ENCODE results near the gene FOXJ3.

Gene FOXJ3

DNA sequence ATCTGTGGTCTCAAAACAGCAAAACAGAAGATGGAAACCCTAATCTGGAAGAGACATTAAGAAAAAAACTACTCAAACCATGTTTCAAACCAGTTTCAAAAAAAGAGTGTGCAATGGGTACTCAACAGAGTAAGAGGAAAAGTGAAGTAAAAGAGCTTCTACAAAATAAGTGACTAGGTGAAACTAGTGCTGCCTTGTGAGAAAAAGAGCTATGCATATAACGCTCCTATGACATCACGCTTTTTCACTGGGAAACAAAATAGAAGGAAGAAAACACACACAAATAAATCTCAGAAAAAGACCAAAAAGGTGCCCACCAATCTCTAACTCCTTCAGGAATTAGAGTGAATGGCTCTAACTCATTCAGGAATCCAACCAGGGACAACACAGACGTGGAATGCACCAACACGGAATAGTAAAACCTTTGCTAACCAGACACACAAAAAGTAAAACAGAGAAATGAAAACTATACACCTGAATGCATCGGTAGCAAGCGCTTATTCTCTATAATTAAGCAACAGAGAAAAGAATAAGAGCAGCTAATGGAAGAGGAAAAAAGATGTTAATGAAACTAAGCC lies 1.3 kb downstream of the FOXJ3 start:
- DNase-seq = no peak

DNA sequence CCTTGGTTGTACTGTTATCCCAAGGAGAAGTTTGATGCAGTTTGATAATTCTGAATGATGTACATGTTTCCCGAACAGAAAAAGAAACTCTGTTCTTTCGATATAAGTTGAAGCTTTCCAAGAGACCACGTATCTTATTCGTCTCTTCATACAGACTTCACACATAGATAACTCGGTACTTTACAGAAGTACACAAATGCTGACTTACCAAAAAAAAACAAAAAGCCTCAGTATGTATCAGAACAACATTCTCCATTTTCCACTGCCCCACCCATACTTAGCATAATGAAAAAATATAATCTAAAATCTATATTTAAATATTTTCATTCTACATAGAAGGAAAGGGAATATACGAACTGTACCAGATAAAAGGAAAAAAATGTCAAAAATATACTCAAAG lies 2.2 kb downstream of the FOXJ3 start:
- DNase-seq = no peak

DNA sequence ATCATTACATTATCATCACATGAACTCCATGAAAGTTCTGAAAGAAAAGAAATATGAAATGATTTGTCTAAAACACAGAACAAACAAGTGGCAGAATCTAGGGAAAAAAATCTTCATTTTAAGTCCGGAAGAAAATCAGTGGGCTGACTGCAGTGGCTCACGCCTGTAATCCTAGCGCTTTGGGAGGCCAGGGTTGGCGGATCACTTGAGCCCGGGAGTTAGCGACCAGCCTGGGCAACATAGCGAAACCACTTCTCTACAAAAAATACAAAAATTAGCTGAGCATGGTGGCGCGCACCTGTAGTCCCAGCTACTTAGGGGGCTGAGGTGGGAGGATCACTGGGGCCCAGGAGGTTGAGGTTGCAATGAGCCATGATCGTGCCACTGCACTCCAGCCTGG lies 4.8 kb downstream of the FOXJ3 start:
- DNase-seq = no peak

DNA sequence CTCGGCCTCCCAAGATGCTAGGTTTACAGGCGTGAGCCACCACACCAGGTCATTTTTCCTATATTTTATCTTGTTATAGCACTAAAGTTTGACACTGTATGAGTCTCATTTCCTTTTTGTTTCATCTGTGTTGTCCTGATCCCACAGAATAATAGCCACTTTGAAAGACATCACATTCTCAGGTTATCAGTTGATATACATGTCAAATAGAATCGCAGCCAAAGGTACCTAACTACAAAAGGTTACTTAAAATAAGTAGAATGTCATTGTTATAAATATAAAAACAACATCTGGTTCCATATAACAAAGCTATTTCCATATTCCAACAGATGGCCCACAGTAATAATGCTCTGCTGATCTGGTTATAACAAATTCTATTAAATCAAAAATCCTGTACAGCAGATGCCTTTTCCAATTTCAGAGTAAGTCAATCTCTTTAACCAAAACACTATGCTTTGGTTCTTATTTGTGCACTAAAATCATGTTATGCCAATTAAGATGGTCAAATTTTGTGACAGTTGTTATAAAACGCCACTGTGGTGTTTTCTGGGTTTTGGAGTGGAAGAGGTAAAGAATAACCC lies 6.0 kb downstream of the FOXJ3 start:
- no peak for DNase-seq

DNA sequence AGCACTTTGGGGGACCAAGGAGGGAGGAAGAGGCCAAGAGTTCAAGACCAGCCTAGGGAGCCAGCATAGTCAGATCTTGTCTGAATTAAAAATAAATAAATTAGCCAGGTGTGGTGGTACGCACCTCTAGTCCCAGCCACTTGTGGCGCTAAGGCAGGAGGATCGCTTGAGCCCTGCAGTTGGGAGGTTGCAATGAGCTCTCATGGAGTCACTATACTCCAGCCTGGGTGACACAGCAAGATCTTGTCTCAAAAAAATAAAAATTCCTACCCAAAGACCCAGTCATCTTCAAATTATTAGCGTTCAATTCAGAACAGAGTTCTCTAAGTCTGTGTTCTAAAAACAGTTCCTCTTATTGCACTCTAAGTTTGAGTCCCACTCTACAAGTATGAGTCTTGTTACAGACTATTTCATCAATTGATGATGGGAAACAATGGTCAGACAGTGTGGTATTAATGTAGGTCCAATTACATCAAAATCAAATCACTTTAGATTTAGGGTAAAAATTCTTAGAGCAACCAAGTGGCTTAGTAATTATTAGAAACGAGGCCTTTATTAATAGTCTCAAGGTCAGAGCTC lies 6.9 kb downstream of the FOXJ3 start:
- no peak for DNase-seq

DNA sequence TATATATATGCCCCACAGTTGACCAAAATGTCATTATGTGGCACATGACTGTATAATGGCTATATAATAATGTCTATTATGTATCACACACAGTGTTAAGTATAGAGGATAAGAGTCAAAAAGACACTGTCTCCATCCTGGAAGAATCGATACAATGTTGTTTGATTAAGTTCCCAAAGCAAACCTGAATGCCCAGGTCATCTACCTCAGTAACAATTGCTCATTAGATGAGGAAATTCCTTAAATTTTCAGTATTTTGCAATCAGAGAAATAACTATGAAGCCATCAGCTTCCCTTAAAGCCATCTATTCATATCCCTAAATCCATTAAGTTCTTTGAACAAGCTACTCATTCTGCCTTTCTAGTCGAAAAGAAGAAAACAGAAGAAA lies 10.0 kb downstream of the FOXJ3 start:
- DNase-seq = no peak

DNA sequence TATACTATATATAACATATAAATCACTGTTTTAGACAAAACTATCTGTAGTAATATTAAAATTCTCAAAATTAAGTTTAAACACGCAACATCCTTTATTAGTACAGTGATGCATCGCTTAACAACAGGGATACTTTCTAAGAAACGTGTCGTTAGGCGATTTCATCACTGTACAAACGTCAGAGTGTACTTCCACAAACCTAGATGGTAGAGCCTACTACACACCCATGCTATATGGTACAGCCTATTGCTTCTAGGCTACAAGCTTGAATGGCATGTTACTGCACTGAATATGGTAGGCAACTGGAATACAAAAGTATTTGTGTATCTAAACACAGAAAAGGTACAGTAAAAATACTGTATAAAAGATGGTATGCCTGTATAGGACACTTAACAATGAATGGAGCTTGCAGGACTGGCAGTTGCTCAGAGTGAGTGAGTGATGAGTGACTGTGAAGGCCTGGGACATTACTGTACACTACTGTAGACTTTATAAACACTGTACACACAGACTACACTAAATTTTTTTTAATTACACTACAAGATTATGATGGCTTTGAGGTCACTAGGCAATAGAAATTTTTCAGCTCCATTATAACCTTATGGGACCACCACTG lies 10.5 kb downstream of the FOXJ3 start:
- DNase-seq = no peak

DNA sequence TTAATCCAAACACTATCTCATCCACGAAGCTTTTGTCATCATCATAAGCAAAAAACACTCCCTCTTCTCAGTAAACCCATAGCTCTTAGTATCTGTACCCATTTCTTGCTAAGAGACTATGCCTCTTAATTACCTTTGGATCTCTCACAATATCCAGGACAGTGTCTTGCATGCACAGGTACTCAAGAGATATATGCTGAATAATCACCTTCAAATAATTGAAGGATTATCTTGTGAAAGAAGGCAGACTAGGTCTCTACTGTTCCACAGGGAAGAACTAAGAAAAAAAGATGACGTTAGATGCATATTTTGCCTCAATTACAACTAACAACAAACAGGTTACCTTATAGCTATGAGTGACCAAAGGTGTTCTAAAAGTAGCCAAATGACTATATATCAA lies 11.5 kb downstream of the FOXJ3 start:
- no peak for DNase-seq

DNA sequence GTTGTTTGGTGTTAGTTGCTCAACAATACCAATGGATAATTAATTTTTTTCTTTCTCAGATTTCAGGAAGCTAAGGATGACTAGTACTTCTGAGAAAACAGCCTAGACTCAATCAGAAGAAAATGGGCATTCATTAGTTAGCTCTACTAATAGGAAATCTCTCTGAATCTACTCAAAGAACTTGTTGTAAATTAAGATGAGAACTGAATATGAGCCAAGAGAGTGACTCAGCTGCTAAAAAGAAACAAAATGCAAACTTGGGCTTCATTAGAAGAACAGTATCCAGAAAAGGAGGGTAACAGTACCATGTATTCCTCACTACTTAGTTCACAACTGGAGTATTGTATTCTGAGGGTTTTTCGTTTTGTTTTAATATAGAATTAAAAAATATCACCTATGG lies 12.5 kb downstream of the FOXJ3 start:
- DNase-seq = no peak

DNA sequence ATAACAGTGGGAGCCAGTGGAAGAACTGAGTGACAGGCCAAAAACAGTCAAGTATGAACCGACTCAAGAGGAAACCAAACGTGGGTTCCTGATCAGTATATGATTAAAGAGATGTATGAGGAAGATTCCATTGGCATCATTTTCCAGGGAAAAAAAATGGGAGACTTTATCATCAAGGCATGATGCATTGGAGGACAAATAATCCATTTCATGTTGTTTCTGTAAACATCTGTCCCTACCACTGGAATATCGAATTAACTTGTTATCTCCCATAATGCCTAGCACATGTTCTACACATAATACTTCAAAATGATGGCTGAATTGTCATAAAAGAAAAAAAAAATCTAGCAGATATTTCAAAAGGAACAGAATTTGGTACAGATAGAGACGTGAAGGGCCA lies 13.3 kb downstream of the FOXJ3 start:
- no peak for DNase-seq

DNA sequence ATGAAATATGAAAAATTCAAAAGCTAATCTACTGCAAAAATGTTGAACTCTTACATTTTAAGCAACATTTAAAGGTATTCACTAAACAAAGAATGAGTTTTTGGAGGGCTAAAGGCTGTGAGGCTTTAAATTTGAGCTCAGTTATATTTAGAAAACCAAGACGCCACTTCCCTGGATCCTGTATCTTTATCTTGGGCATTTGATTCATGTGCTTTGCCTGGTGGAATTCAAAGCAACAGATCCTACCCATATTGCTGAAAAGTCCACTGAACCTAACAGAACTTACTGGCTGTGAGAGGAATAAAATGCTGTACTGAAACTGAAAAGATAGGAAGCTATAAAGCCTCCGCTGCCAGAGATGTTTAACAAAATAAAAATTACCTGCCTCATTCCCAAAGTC lies 14.3 kb downstream of the FOXJ3 start:
- no peak for DNase-seq

DNA sequence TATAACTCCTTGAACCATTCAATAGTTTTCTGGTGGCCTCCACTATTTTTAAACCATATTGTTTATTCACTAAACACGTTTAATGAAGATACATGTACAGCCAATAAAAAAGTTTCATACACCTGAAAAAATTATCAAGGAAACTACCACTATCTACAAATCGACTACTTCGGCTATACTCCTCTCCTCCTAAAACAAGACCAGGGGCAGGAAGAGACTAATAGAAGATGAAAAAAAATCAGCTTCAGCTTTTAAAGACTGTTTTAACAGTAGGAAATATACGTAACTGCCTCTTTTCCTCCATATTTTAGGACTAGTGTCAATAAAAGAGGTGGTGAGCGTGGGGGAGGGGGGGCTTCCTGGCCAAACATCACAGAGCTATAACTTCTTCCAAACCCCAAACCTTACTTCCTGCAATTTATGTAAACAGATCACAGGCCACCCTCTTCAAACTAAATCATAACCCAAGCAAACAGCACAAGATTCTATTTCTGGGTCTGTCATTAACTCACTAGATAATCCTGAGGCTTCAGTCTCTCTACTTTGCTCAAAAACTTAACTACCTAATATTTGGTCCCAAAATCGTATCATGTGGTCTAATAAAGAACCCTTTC lies 15.1 kb downstream of the FOXJ3 start:
- no peak for DNase-seq

DNA sequence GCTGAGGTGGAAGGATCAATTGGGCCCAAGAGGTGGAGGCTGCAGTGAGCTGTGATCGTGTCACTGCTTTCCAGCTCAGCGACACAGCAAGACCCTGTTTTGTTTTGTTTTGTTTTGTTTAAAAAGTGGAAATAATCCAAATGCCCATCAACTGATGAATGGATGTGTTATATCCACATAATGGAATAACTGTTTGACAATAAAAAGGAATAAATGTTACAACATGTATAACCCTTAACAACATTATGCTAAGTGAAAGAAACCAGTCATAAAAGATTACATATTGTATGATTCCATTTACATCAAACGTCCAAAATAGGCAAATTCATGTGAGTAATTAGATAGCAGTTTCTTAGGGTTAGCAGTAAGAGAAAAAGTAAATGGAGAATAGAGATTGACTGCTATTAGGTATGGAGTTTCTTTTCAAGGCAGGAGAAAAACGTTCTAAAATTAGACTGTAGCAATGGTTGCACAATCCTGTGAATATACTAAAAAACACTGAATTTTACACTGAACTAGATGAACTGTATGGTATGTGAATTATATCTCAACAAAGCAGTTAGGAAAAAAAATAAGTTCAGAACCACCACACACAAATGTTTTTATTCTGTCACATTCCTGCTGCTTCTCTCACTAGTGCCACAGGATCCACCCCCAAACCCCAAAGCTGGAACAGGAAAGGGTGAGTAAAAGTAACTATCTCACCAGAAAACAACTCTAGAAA lies 15.7 kb downstream of the FOXJ3 start:
- DNase-seq = no peak

DNA sequence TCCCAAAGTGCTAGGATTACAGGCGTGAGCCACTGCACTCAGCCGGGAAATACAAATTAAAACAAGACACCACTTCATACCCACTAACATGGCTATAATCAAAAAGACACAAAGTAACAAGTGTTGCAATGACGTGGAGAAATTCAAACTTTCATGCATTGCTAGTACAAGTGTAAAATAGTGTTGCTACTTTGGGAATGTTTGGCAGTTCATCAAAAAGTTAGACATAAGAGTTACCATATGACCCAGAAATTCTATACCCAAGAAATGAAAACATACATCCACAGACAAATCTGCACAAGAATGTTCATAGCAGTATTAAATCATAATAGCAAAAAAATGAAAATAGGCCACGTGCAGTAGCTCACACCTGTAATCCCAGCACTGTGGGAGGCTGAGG lies 16.4 kb downstream of the FOXJ3 start:
- DNase-seq = no peak

DNA sequence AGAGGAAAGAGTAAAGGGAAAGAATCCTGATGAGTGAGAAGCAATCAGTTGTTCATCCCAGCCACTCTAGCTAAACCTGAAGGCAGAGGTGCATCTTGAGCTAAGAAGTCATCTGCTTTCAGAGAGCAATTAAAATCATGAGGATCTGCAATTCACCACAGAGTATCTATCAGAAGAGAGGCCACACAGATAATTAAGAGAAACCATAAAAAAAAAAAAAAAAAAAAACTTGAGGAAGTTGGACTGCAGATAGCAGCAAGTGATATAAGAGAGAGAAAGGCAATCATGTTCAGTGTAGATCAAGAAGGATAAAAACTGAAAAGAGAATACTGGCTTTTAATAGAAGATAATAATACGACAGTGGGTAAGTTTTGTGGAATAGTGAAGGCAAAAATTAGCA lies 17.7 kb downstream of the FOXJ3 start:
- no peak for DNase-seq

DNA sequence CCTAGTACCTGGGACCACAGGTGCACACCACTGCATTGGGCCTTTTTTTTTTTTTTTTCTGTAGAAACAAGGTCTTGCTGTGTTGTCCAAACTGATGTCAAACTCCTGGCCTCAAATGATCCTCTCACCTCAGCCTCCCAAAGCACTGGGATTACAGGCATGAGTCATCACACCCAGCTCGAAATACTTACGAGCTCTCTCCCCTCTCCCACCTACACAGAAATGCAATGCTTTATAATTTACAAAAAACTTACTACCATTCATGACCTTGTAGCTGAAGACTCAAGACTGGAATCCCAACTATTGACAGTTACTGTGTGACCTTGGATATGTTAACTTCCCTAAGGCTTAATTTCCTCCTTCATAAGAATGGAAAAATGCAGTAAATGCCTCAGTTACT lies 18.7 kb downstream of the FOXJ3 start:
- no peak for DNase-seq

DNA sequence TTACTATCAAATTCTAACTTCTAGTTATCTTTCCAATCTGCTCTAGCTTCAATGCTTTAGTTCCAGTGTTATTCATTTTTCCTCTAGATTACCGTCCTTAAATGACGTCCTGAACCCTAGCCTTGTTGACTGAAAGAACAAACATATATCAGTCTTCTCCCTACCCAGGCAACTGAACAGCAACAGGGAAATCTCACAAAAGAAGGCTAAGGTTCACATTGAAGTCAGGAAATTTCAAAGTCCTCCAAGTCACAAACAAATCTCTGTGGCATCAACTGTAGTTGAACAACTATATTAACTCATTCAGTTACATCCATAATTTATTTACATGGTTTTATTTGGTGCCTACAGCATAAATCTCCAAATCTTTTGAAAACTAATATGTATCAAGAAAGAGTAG lies 19.5 kb downstream of the FOXJ3 start:
- no peak for DNase-seq

DNA sequence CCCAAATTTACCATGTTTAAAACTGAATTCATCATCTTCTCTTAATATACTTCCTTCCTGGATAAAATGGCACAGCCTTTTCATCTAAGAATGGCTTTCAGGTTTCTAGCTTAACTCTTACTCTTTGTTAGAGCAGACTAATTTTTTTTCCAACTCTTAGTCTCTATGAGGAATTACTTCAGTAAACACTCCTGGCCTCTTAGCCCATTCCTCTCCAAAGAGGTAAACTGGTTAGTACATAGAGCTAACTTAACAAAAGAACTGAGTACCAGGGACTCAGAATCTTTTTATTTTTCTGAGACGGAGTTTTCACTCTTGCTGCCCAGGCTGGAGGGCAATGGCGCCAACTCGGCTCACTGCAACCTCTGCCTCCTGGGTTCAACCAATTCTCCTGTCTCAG lies 21.1 kb downstream of the FOXJ3 start:
- no peak for DNase-seq

DNA sequence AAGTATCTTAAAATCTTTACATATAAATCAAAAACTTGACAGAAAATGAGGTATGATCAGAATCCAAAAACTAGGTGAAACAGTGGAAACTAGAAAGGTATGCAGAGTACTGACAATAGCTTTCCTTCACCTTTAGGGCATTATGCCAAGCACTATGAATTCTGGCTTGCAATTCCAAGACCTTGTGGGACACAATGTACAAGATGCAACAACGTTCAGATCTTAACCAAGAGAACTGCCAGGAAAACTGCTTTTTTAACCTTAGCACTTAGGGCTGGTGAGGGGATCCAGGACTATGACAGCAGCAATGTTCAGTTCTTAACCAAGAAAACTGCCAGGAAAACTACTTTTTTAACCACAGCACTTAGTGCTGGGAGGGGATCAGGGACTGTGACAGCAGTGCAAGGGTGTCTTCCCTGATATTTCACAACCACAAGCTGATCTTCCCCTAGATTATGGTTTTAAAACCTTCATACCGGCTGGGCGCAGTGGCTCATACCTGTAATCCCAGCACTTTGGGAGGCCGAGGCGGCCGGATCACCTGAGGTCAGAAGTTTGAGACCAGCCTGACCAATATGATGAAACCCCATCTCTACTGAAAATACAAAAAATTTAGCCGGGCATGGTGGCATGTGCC lies 22.3 kb downstream of the FOXJ3 start:
- DNase-seq = no peak

DNA sequence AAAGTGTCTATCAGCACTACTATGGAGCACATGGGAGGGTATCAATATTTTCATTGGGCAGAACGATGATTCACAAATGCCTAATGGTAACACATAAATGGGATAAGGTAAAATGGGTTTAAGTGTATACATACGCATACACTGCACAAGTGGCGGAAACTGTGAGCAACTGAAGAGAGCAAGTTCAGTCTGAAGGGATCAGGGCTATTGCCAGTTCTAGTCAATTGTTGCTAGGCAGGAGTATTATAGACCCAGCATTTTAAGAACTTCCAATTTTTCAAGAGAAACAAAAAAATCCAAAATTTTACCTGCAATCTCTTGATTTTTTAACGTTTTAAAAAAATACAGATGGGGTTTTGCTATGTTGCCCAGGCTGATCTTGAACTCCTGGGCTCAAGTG lies 23.1 kb downstream of the FOXJ3 start:
- DNase-seq = no peak

DNA sequence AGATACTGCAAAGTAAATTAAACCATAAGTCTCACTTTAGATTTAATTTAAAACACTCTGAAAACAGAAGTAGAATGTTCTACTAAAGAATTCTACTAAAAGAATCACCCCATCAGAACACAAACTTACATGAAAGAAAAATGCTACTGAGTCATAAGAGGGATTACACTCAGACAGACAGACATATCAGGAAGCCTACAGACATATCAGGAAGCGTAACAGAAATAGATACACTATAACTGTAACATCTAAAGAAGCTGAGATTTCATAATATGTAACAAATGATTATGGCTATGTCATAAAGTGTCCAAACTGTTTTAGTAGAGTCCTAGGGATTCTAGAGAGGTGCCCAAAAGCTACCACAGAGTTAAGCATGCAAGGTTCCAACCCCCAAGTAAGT lies 23.9 kb downstream of the FOXJ3 start:
- no peak for DNase-seq

DNA sequence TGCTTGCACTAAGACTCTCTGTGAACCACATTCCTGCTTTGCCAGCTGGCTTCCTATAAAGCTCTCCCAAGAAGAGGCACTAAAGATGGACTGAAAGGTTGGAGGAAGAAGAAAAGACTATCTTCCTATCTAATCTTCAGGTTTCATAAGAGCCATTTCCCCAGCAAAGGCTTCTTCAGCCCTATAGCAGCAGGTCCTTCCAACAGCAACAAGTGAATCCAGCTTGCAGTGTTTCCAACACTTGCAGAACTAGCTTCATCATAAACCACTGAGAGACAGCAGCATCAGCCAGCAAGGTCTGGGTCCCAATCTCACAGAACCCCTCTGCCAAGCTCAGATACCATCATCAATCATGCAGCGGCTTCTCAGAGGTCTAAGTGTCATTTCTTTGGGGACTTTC lies 28.1 kb downstream of the FOXJ3 start:
- no peak for DNase-seq

DNA sequence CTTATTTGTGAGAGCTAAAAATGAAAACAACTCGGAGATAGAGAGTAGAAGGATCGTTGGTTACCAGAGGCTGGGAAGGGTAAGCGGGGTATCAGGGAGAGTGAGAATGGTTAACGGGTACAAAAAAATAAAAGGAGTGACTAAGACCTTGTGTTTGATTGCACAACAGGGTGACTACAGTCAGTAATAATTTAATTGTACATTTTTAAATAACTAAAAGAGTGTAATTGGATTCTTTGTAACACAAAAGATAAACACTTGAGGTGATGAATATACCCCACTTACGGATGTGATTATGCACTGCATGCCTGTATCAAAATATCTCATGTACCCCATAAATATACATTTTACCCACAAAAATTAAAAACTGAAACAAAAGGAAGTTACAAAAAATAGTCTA lies 29.4 kb downstream of the FOXJ3 start:
- no peak for DNase-seq
